ENCODE measurements around the gene SLC29A4.
"Not testable (repeated sequence)": the region's sequence is repeated elsewhere in the genome, so short reads cannot be mapped to it uniquely, and the experiment has no call there.

Gene SLC29A4, protein sequence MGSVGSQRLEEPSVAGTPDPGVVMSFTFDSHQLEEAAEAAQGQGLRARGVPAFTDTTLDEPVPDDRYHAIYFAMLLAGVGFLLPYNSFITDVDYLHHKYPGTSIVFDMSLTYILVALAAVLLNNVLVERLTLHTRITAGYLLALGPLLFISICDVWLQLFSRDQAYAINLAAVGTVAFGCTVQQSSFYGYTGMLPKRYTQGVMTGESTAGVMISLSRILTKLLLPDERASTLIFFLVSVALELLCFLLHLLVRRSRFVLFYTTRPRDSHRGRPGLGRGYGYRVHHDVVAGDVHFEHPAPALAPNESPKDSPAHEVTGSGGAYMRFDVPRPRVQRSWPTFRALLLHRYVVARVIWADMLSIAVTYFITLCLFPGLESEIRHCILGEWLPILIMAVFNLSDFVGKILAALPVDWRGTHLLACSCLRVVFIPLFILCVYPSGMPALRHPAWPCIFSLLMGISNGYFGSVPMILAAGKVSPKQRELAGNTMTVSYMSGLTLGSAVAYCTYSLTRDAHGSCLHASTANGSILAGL

DNA sequence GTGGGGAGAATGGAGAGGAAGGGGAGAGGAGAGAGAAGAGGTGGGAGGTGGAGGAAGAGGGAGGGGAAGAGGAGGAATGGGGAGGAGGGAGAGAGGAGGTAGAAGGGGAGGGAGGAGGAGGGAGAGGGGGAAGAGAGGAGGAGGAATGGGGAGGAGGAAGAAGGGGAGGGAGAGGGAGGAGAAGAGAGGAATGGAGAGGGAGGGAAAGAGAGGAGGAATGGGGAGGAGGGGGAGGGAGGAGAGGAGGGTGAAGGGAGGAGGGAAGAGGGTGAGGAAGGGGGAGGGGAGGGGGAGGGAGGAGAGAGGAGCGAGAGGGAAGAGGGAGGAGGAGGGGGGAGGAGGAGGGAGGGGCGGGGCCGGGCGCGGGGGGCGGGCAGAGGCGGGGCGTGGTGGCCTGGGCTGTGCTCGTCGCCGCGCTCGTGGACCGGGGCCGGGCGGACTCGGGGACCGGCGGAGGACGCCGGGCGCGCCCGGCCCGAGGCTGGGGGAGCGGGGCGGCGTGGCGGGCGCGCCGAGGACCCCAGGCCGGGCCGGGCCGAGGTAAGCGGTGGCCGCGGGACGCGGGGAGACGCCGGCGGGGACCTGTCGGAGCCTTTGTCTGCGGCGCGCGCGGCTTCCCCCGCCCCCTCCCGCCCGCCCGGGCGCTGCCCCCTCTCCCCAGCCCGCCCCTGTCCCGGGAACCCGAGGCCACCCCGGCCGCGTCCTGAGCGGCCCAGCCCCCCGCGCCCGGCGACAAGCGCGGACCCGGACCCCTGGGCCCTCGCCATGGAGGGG, at the start of gene SLC29A4:
SLC29A4 (plus strand) TSS at position 401 of the 774 bp plus-strand sequence. CDS start 4,874 bp downstream, outside the sequence.
- no peak for DNase-seq (ENCODE audit: low read depth)

DNA sequence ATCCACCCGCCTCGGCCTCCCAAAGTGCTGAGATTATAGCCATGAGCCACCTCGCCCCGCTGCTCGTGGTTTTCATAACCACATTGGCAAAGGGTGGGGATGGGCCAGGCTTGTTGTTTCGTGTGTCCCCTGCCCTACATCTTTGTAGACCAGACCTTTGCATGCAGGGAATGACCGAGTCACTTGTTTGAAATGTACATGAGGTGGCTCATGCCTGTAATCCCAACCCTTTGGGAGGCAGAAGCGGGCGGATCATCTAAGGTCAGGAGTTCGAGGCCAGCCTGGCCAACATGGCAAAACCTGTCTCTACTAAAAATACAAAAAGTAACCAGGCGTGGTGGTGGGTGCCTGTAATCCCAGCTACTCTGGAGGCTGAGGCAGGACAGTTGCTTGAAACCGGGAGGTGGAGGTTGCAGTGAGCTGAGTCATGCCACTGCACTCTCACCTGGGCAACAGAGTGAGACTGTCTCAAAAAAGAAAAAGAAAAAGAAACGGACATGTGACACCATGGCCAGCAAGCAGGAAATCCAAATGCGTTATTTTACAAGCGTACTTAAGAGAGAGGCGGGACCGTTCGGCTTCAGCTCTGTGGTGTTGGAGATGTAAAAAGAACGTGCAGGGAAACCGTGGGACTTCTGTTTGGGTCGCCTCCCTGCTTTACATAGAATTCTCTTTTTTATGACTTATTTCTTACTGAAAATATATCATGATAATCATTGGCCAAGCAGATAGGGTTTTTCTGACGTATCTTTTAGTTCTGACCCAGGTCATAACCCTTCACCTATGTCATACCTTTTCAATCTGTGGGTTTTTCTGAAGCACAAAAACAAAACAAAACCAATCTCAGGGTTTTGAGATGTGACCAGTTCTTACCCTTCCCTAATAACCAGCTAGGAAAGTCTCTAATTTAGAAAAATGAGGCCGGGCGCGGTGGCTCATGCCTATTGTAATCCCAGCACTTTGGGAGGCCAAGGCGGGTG, 47.6 kb upstream of the SLC29A4 start:
- no peak for DNase-seq (ENCODE audit: low read depth)

- DNase-seq (ENCODE audit: low read depth), result no peak
Observed at GRCh38 chr7:5237286-5237685, 45.5 kb upstream of the SLC29A4 start.

- no peak for DNase-seq (ENCODE audit: low read depth)
Observed at GRCh38 chr7:5238500-5238899, 44.2 kb upstream of the SLC29A4 start.

GRCh38 chr7:5243261-5243660, 39.5 kb upstream of the SLC29A4 start:
- DNase-seq (ENCODE audit: low read depth), result no peak

- DNase-seq (ENCODE audit: low read depth), result no peak
Observed at GRCh38 chr7:5248201-5248885, 34.4 kb upstream of the SLC29A4 start.

DNA sequence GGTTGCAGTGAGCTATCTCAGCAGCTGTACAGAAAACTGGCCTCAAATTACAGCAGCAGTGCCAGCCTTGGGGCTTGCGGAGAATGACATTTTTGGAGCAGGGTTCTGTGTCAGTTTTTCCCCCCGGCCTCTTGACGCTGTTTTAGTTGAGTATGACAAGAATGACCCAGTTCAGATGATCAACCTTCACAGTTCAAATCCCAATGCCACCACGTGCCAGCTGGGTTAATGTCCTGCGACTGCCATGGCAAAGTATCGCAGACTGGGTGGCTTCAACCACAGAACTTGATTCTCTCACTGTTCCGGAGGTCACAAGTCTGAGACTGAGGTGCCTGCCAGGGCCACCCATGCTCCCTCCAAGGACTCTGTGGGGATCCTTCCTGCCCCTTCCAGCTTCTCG, 32.0 kb upstream of the SLC29A4 start:
- DNase-seq (ENCODE audit: low read depth), result not testable (repeated sequence)

DNA sequence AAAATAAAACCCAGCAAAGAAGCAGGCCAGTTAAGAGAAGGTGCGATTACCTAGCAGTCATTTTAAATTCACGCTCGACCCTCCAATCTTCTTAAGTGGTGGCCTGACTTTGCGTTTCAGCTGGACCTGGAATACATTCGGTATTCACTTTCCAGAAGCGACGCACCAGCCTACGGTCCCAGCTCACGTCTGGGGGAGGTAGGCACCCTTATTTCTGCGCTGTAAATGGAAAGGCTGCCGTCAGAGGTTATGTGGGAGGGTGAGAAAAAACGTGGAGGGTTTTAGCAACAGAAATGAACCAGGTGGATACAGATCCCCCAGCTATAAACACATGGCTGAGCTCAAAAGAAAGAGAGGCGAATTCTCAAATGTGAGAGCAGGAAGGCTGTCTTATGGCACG, 29.2 kb upstream of the SLC29A4 start:
- DNase-seq (ENCODE audit: low read depth), result not testable (repeated sequence)

DNA sequence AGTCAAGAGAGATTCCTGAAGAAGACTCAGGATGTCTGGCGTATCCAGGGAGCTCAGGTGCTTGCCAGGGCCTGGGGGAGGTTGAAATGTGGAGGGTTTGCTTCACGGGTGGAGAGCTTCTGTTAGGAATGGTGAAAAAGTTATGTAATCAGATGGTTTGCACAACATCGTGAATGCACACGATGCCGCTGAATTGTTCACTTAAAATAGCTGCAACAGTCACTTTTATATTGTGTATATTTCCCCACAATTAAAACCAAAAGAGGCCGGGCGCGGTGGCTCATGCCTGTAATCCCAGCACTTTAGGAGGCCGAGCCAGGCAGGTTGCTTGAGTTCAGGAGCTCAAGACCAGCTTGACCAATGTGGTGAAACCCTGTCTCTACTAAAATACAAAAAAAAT, 28.4 kb upstream of the SLC29A4 start:
- not testable (repeated sequence) for DNase-seq (ENCODE audit: low read depth)

GRCh38 chr7:5255832-5256231, 26.9 kb upstream of the SLC29A4 start:
- no peak for DNase-seq (ENCODE audit: low read depth)

DNA sequence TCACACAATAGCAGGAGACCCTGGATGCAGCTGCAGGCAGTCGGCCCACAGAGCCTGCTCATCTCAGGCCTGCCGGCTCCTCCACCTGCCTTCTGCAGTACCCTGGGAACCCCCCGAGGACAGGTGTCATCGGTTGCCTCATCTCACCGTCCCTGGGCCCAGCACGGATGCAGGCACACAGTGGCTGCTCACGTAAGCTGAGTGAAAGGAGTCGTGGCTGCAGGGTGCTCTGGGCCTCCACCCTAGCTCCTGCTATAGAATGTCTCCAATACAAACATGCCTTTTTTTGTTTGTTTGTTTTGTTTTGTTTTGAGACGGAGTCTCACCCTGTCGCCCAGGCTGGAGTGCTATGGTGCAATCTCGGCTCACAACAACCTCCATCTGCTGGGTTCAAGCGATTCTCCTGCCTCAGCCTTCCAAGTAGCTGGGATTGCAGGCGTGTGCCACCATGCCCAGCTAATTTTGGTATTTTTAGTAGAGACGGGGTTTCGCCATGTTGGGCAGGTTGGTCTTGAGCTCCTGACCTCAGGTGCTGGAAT, 22.1 kb upstream of the SLC29A4 start:
- DNase-seq (ENCODE audit: low read depth), result not testable (repeated sequence)

DNA sequence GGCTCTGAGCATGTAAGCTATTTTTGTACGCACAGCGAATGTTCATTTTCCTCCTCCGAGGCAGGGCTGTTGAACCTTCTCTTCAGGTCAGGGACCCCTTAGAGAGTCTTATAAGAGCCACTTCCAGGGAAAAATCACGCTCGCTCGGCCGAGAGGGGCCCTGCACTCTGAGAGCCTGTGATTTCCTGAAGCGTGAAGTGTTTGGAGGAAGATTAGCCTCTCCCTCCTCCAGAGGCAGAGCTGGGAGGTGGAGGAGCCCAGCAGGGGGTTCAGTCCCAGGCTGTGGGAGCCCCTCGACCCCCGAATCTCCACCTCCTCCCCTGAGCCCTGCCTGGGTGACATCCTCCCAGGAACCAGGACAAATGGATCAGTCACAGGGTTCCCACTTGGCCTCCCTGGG, 19.7 kb upstream of the SLC29A4 start:
- not testable (repeated sequence) for DNase-seq (ENCODE audit: low read depth)

GRCh38 chr7:5265320-5266190, 17.2 kb upstream of the SLC29A4 start:
- no peak for DNase-seq (ENCODE audit: low read depth)

- DNase-seq (ENCODE audit: low read depth), result no peak
Observed at GRCh38 chr7:5266191-5267028, 16.3 kb upstream of the SLC29A4 start.

GRCh38 chr7:5267829-5268228, 14.9 kb upstream of the SLC29A4 start:
- DNase-seq (ENCODE audit: low read depth), result not testable (repeated sequence)

DNA sequence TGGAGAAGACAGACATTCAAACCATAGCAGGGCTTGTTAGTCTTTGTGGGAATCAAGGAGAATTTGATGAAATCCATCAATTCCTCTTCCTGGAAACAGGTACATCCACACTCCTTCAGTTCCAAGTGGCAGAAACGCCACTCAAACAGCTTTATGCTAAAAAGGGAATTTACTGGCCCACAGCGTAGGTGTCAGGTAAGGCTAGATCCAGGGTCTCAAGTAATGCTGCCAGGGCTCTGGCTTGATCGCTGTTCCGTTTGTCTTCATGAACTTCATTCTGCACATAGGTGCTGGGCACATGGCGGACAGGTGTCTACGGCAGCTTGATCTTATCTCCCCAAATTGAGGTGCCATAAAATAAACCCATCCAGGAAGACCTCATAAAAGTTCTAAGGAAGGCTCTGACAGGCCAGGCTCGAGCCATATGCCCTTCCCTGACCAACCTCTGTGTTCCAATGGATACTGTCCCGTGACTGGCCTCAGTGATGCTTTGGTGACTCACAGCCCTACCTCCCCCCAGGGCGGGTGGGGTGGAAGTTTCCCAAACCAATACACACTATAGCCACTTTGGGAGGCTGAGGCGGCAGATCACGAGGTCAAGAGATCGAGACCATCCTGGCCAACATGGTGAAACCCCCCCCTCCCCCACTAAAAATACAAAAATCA, 12.6 kb upstream of the SLC29A4 start:
- DNase-seq (ENCODE audit: low read depth), result not testable (repeated sequence)

DNA sequence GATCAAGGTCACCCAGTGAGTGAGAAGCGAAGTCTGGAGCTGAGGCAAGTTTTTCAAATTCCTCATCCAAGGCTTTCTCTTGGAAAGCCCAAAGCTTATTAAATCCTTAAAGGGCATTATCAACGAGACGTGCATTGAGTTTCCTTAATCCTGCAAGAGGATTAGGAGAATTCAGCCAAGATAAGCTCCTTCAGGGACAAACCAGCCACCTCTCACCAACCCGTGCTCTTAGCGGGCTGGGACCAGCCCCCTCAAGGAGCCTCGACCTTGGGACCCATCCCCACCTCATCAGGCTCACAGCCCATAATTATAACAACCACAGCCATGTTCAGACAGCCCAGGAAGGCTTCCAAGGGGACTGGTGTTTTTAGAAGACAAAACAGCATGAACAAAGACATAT, 12.0 kb upstream of the SLC29A4 start:
- no peak for DNase-seq (ENCODE audit: low read depth)

- not testable (repeated sequence) for DNase-seq (ENCODE audit: low read depth)
Observed at GRCh38 chr7:5273831-5274405, 8.8 kb upstream of the SLC29A4 start.
